HG03439 (cell line): ENCODE results near the gene UPF3A.
"Not testable (repeated sequence)": the region's sequence is repeated elsewhere in the genome, so short reads cannot be mapped to it uniquely, and the experiment has no call there.

Experiments
- ATAC-seq: cut with Tn5 transposase; IDR thresholded peaks from one replicate; pipeline ENCODE4 v1.9.1; 2021; ENCODE audit warnings: mild to moderate bottlenecking, moderate library complexity; ENCODE audit not compliant: unreplicated experiment

UPF3A gene, protein sequence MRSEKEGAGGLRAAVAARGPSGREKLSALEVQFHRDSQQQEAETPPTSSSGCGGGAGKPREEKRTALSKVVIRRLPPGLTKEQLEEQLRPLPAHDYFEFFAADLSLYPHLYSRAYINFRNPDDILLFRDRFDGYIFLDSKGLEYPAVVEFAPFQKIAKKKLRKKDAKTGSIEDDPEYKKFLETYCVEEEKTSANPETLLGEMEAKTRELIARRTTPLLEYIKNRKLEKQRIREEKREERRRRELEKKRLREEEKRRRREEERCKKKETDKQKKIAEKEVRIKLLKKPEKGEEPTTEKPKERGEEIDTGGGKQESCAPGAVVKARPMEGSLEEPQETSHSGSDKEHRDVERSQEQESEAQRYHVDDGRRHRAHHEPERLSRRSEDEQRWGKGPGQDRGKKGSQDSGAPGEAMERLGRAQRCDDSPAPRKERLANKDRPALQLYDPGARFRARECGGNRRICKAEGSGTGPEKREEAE

DNA sequence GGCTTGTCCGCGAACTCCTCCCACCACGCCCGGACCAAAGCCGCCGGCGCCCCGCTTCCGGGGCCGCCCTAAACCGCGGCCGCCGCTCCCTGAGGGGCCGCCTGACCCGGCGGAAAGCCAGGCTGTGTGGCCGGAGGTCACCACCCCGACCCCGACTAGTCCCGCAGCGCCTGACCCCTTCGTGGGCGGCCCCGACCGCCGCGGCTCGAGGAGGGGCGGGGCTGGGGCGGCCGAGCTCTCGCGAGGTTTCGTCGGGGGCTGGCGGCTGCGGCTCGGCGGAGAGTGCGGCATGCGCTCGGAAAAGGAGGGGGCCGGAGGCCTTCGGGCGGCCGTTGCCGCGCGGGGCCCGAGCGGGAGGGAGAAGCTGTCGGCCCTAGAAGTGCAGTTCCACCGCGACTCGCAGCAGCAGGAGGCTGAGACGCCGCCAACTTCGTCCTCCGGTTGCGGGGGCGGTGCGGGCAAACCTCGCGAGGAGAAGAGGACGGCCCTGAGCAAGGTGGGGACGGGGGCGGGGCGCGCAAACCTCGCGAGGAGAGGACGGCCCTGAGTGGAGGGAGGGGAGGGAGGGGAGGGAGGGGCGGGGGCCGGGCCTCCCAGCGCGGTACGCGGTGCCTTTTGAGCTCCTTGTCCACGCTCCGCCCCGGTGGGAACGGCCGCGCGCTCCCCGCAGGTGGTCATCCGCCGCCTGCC lies at the start of gene UPF3A:
Gene UPF3A (plus strand): TSS at position 251 of the 690 bp plus-strand sequence. CDS start 39 bp downstream, at position 290.
- ATAC-seq = peak; percentile 64

DNA sequence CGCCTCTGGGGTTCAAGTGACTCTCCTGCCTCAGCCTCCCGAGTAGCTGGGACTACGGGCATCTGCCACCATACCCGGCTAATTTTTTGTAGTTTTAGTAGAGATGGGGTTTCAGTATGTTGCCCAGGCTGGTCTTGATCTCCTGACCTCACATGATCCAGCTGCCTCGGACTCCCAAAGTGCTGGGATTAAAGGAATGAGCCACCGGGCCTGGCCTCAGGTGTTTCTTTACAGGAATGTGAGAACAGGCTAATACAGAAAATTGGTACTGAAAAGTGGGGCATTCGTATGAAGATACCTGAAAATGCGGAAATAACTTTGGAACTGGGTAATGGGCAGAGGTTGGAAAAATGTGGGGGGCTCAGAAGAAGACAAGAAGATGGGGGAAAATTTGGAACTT lies 49.5 kb upstream of the UPF3A start:
- no peak for ATAC-seq

DNA sequence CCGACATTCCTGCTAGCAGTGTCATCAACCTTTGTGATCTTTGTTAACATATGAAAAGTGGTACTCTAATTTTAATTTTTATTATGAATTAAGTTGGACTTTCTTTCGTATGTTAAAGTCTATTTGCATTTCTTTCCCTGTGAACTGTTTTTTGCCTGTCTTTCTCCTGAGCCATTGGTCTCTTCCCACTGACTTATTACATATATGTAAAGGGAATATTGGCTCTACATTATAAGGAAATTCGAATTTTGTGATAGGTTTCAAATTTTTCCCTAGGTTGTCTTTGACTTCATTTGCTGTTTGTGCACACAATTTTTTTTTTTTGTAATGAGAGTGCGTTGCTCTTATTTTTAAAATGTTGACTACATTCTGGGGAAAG lies 47.1 kb upstream of the UPF3A start:
- no peak for ATAC-seq

DNA sequence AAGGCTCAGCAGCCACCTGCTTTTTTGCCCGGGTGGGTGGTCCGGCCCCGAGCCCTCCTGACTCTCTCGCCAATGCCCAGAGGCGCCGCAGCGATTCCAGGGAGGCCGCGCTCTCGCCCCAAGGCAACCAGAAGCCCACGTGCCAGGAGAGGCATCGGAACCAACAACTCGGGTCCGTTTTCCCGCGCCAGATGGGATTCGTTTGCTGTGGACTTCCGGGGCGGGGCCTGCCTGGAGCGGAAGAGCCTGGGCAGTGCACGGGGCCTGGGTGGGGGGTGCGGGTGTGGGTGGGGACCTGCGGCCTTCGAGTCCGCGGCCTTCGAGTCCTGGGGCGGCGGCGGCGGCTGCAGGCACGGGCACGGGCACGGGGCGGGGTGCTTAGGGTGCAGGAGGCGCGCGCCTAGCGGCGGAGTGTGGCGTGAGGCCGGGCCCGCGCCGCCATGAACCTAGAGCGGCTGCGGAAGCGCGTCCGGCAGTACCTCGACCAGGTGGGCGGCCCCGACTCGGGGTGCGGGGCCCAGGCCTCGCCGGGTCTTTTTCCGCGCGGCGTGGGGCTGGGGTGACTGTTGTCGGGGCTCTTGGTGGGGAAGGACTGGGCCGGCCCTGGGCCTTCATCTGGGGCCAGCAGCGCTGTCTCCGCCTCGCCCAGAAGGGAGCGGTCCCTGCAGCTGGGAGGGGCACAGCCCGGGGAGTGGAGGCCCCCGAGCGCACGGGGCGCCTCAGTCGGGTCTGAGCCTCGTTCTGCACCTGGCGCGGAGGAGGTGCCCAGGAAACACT lies 46.6 kb upstream of the UPF3A start, which contains the start of gene CDC16:
Gene CDC16 (plus strand): TSS at position 253 of the 777 bp plus-strand sequence. CDS start 188 bp downstream, at position 441.
- peak; percentile 89 for ATAC-seq

GRCh38 chr13:114235697-114236096 lies 45.7 kb upstream of the UPF3A start:
- no peak for ATAC-seq

GRCh38 chr13:114236227-114236626 lies 45.2 kb upstream of the UPF3A start:
- ATAC-seq = no peak

DNA sequence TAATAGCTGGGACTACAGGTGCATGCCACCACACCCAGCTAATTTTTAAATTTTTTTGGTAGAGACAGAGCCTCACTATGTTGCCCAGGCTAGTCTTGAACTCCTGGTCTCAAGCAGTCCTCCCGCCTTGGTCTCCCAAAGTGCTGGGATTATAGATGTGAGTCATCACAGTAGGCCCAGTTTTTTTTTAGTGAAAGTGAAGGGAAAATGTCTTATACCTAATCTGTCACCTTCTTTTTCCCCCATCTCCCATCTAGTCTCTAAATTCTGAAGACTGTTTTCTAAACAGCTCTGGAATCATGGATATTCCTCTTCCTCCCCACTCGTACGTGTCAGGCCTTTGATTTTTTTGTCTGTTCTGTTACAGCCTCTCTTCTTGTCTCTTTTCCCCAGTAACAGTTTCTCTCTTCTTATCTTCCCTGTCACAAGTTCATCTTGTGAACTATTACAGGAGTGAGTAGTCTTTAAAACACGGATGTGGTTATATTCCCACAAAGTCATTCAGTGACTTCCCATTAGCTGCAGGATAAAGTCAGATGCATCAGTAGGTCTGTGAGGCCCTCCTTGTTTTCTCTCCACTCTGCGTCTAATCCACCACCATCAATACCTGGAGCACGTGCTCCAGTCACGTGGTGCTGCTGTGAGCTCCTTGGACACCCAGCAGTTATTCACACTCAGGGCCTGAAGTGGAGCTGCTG lies 43.8 kb upstream of the UPF3A start:
- ATAC-seq = no peak

GRCh38 chr13:114241918-114242317 lies 39.5 kb upstream of the UPF3A start:
- no peak for ATAC-seq

DNA sequence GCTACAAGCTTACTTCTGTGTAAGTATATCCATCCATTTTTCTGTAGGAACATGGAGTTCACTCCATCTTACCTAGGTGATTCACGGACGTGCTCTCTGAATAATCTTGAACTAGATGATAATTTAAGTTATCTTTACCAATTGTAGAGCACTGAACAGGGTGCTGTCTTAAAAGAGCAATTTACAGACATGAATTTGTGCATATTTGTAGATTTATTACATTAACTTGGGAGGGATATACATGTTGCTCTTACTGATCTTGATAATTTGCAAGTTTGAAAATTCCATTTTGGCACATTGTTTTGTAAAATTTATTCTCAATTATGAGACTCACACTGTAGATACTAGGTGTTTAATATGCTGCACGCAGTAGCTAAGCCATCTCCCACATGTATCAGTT lies 37.4 kb upstream of the UPF3A start:
- ATAC-seq = no peak

- no peak for ATAC-seq
Observed at GRCh38 chr13:114244637-114245036, 36.8 kb upstream of the UPF3A start.

GRCh38 chr13:114248011-114248410 lies 33.4 kb upstream of the UPF3A start:
- ATAC-seq = no peak

GRCh38 chr13:114249077-114249476 lies 32.3 kb upstream of the UPF3A start:
- no peak for ATAC-seq

GRCh38 chr13:114251639-114252440 lies 29.6 kb upstream of the UPF3A start:
- not testable (repeated sequence) for ATAC-seq

DNA sequence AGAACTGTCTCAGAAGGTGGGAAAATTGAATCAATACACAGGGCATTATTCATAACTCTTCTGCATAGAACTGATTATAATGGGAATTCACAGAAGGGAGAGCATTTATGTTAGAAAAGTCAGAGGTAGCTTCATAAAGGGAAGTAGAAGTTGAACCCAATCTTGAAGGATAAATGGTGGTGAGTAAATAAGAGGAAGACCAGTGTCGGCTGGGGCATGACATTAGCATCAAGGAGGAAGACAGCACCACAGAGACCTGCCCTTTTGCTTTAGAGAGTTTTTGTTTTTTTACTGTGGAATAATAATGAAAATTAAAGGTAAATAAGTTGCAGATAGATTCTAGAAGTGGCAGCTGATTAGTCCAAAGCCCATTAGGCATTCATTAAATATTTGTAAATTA lies 24.9 kb upstream of the UPF3A start:
- no peak for ATAC-seq

DNA sequence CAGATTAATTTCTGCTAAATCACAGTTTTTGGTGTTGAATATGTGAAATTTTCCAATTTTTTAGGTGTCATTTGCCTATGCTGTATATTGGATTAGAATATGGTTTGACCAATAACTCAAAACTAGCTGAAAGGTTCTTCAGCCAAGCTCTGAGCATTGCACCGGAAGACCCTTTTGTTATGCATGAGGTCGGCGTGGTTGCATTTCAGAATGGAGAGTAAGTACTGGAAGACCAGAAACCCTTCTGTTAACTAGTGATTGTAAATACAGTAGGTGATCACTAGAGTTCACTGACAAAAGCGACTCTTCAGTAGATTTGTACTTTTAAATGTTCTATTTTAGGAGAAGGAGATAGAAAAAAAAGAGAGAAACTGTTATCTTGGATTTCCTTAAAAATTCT lies 24.4 kb upstream of the UPF3A start:
- no peak for ATAC-seq

- no peak for ATAC-seq
Observed at GRCh38 chr13:114258589-114258988, 22.8 kb upstream of the UPF3A start.

DNA sequence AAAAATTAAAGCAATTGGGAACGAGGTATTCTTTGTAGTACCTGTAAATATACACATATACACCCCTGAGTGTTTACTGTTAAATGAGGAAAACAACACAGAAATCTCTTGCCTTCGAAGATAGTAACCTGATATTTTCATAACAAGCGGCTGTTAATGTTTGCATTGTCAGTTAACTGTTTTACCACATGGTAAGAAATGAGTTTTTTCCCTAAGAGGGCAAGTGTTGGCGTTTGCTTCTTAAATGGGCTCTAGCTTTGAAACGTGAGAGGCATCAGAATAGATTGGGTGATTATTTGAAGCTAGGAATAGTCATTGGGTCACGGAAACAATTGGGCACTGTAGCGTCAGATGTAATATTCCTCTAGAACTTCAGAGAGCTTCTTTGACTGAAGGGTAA lies 22.0 kb upstream of the UPF3A start:
- no peak for ATAC-seq

GRCh38 chr13:114259974-114260373 lies 21.4 kb upstream of the UPF3A start:
- ATAC-seq = peak; percentile 51

DNA sequence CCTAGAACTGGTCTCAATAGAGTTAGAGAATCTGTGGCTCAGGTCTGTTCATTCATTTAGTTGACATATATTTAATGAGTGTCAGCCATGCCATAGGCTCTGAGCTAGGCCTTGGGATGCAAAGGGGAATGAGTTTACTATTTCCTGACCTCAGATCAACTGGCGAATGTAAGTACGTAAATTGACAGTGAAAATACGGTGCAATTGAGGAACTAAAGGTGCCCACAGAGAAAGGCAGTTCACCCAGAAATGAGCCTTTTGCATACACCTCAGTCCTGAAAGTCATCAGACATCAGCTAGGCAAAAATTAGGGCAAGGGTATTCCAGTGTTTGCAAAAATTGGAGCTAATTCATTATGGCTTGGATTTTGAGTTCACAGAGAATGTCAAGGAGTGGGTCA lies 20.6 kb upstream of the UPF3A start:
- ATAC-seq = no peak
